Sigmoid colon (tissue), 7 donors: ENCODE results near the gene NAV1. TPM values are rescaled to one million over a fixed set of nuclear protein-coding genes. Genes with fewer than 3 reads are reported as not detected.

Source experiments
- DNase-seq: peaks from one replicate; pipeline ENCODE4 v3.0.0-alpha.2; 2019
- H3K27ac ChIP-seq, 4 donors: fragments of 200-600 bp; sonication (generic); one replicate each; pipeline ENCODE4 v1.5.1; 2016 to 2019; ENCODE audit warnings: mild to moderate bottlenecking in 1 of 4
- H3K27me3 ChIP-seq, 3 donors: fragments of 200-600 bp; sonication (generic); one replicate each; pipeline ENCODE4 v1.5.1; 2019; ENCODE audit warnings: mild to moderate bottlenecking in 1 of 3
- H3K36me3 ChIP-seq, 4 donors: fragments of 200-600 bp; sonication (generic); one replicate each; pipeline ENCODE4 v1.5.1; 2016 to 2019
- H3K4me1 ChIP-seq, 4 donors: fragments of 200-600 bp; sonication (generic); one replicate each; pipeline ENCODE4 v1.5.1; 2017 to 2019
- H3K4me3 ChIP-seq, 4 donors: fragments of 200-600 bp; sonication (generic); one replicate each; pipeline ENCODE4 v1.5.1; 2017 to 2019; ENCODE audit warnings: mild to moderate bottlenecking in 2 of 4, moderate library complexity in 1 of 4
- H3K9me3 ChIP-seq, 4 donors: fragments of 200-600 bp in 3 of 4; sonication (generic) in 3 of 4; one replicate each; pipeline versions ENCODE4 v1.5.1 to v1.6.1; 2013 to 2019
- EP300 ChIP-seq, 4 donors: sonication (generic); formaldehyde crosslinking; IDR thresholded peaks; one replicate each; pipeline ENCODE4 v1.6.1; 2017; ENCODE audit warnings: antibody characterized with exemption in 4 of 4
- POLR2A ChIP-seq, 2 donors: fragments of 450-650 bp; IDR thresholded peaks; one replicate each; pipeline ENCODE4 v1.6.1; 2016; ENCODE audit warnings: antibody characterized with exemption in 2 of 2, mild to moderate bottlenecking in 2 of 2, moderate library complexity in 2 of 2
- POLR2AphosphoS5 ChIP-seq, 4 donors: sonication (generic); formaldehyde crosslinking; IDR thresholded peaks; one replicate each; pipeline ENCODE4 v1.6.1; 2017; ENCODE audit warnings: antibody characterized with exemption in 4 of 4
- WGBS, 2 donors: extraction: QIAGEN DNeasy Blood & Tissue Kit; methylation state at CpG; one replicate each; pipeline ENCODE4 v1.1.7; 2013; 5-methylcytosine and 5-hydroxymethylcytosine counted together
- intact Hi-C: fragments of 100-400 bp; cut with DNase I; formaldehyde crosslinking; loops from one replicate; pipeline ENCODE4 v1.15.1; 2023
- polyA plus RNA-seq, 3 donors: library from polyadenylated mRNA; stranded (reverse); fragments of 200-250 nt; gene quantifications; one replicate each; pipeline ENCODE4 v1.2.3, GENCODE V29; 2013
- total RNA-seq, 4 donors: library from RNA; depleted of rRNA; stranded (reverse); fragments of >200 nt; gene quantifications; one replicate each; pipeline ENCODE4 v1.1.0, GENCODE V29; 2016
- TF ChIP-seq, protein P1 (sequence below), 4 experiments: fragments of 450-650 bp in 3 of 4; fragments of 200-600 bp in 1 of 4; IDR thresholded peaks; one replicate each; pipeline ENCODE4 v1.5.1; 2016 to 2019; ENCODE audit warnings: antibody characterized with exemption in 4 of 4, mild to moderate bottlenecking in 3 of 4, moderate library complexity in 2 of 4
- donor health status: healthy with polysubstance abuse.
- donor health status: Bipolar disorder and iron deficiency.
- donor health status: healthy.

NAV1 gene
- total and polyA plus RNA-seq, 7 donors: 1.8 to 44.9 (median 17.1) TPM

DNA sequence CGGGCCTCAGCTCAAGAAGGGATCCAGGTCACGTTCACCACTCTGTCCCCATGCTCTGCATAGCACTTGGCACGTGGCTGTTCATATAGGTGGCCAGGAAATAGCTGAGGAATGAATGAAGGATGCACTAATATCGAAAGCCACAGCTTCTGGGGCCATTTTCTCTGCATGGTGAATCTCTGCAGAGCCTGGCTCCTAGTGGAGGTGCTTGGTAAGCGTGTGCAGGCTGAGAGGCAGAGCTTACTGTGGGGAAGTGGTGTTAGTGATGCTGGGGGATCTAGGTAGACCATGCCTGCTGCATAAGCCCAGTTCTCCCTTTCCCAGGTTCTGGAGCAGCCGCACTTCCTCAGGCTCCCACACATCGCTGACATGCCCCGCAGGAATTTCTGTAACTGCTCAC is 40.3 kb upstream of the NAV1 start:
- no peak for DNase-seq
- H3K9me3 ChIP-seq: no peaks in the 10 kb centered on the region
- no peaks in the 10 kb centered on the region for H3K27me3 ChIP-seq
- H3K27ac ChIP-seq: peak overlapping the region; percentile 92 to 98 (median 96)
- H3K36me3 ChIP-seq: peaks cover 18 to 50% (median 26%) of the 10 kb centered on the region in 4 donors
- intact Hi-C loops: no loop called here
- TF ChIP-seq POLR2AphosphoS5 (IDR thresholded peaks at IDR 0.05) (peak in 3 of 4 donors; percentile 7 to 61 (median 11)), POLR2A (IDR thresholded peaks at IDR 0.05) (no peak), EP300 (IDR thresholded peaks at IDR 0.05) (no peak)
- TF ChIP-seq, protein P1, sequence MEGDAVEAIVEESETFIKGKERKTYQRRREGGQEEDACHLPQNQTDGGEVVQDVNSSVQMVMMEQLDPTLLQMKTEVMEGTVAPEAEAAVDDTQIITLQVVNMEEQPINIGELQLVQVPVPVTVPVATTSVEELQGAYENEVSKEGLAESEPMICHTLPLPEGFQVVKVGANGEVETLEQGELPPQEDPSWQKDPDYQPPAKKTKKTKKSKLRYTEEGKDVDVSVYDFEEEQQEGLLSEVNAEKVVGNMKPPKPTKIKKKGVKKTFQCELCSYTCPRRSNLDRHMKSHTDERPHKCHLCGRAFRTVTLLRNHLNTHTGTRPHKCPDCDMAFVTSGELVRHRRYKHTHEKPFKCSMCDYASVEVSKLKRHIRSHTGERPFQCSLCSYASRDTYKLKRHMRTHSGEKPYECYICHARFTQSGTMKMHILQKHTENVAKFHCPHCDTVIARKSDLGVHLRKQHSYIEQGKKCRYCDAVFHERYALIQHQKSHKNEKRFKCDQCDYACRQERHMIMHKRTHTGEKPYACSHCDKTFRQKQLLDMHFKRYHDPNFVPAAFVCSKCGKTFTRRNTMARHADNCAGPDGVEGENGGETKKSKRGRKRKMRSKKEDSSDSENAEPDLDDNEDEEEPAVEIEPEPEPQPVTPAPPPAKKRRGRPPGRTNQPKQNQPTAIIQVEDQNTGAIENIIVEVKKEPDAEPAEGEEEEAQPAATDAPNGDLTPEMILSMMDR (IDR thresholded peaks at IDR 0.05): peak in 2 of 4 experiments; percentile 8 to 28
- H3K4me1 ChIP-seq: peaks cover 0 to 97% (median 95%) of the 10 kb centered on the region in 4 donors
- WGBS, 2 donors: 92% methylated on average over 8 of the region's 8 CpGs
- H3K4me3 ChIP-seq: peak overlapping the region; percentile 1 to 85 (median 40)

DNA sequence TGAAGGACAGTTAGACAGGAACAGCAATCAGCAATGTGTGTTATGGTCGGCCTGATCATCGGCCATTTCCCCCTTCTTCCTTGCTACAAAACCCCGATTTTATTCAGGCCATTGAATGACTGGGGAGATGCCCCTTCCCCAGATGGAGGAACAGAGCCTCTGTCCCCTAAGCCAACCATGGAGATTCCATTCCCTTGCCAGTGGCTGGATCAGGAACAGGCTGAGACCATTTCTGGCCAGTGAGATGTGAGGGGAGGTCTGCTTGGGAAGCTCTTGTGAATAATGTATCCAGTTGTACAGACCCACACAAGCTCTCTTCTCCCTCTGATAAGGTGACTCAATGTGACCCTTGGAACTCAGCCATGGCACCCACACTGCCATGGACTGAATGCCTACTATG is 39.7 kb upstream of the NAV1 start:
- Histone ChIP-seq H3K9me3 (no peaks in the 10 kb centered on the region), H3K36me3 (peaks cover 16 to 45% (median 21%) of the 10 kb centered on the region in 4 donors), H3K4me1 (peaks cover 0 to 92% (median 90%) of the 10 kb centered on the region in 4 donors), H3K27me3 (no peaks in the 10 kb centered on the region), H3K4me3 (peak overlapping the region in 3 of 4 donors; percentile 10 to 85 (median 71)), H3K27ac (peak overlapping the region; percentile 92 to 98 (median 96))
- WGBS, 2 donors: 89 to 92% methylated on average over 3 of the region's 3 CpGs
- intact Hi-C loops: no loop called here
- no peak for TF ChIP-seq EP300 (IDR thresholded peaks at IDR 0.05)
- TF ChIP-seq POLR2AphosphoS5 (IDR thresholded peaks at IDR 0.05): peak in 3 of 4 donors; percentile 4 to 74 (median 58)
- DNase-seq: no peak

DNA sequence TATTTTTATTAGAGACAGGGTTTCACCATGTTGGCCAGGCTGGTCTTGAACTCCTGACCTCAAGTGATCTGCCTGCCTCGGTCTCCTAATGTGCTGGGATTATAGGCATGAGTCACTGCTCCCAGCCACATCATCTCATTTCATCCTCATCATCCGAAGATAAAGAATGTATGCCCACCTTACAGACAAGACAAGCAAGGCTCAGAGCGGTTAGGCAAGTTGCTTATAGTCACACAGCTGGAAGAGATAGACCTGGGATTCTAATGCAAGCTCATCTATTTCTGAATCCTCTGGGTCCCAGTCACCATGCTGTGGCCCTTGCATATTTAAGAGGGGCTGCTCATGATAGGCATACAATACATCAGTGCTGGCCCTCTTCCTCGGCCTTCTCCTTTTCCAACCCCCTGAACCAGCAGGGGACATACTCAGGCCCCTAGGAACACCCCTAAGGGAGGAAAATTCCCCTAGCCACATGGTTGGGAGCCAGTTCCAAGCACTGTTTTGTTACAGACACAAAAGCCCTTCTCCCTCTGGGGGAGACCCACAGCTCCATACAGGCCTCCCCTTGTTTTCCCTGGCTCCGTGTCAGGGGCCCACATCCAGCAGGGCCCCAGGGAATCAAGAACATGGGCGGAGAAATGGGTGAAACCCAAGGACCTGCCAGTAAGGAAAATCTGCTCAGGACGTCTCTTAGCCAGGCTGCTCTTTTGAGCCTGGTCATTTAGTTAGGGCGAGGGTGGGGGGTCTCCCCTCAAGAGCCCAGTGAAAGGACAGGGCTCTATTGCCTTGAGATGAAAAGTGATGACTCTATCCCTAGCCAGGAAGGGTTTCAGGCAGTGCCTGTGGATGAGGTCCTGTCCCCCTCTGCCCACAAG is 38.9 kb upstream of the NAV1 start:
- H3K36me3 ChIP-seq: peaks cover 8 to 36% (median 14%) of the 10 kb centered on the region in 4 donors
- no peaks in the 10 kb centered on the region for H3K27me3 ChIP-seq
- no peak for DNase-seq
- peak overlapping the region; percentile 92 to 98 (median 96) for H3K27ac ChIP-seq
- TF ChIP-seq, protein P1 (IDR thresholded peaks at IDR 0.05): no peak
- TF ChIP-seq POLR2AphosphoS5 (IDR thresholded peaks at IDR 0.05): peak in 1 of 4 donors; percentile 48
- H3K9me3 ChIP-seq: no peaks in the 10 kb centered on the region
- peaks cover 0 to 86% (median 83%) of the 10 kb centered on the region in 4 donors for H3K4me1 ChIP-seq
- 80 to 92% methylated on average over 8 of the region's 8 CpGs for WGBS, 2 donors
- intact Hi-C loops: no loop called here
- H3K4me3 ChIP-seq: peak overlapping the region; percentile 5 to 85 (median 71)

DNA sequence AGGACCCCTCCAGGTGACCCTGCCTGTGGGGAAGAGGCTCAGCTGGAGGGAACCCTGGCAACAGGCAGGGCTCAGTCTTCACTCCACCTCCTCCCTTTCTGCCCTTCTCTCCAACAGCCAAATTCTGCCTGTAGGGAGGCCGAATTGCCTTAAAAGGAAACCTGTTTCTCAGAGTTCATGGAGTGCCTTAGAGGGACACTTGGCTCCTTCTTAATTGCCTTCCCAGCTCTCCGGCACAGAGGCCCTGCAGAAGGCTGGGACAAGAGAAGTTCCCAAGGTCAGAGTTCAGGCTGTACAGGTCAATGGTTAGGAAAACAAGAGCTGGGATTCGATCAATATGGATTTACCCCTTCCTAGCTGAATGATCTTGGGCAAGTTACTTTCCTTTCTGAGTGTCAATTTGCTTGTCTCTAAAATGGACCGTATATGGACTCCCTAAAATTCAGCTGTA is 38.2 kb upstream of the NAV1 start:
- H3K4me1 ChIP-seq: peaks cover 0 to 84% (median 78%) of the 10 kb centered on the region in 4 donors
- DNase-seq: peak; percentile 82

More for the DNA sequence above, 38.2 kb upstream of the NAV1 start:
- no peaks in the 10 kb centered on the region for H3K27me3 ChIP-seq
- TF ChIP-seq EP300 (IDR thresholded peaks at IDR 0.05) (no peak), POLR2A (IDR thresholded peaks at IDR 0.05) (peak in 1 of 2 donors; percentile 15), POLR2AphosphoS5 (IDR thresholded peaks at IDR 0.05) (peak in 3 of 4 donors; percentile 4 to 26 (median 6))
- TF ChIP-seq, protein P1 (IDR thresholded peaks at IDR 0.05): no peak
- peak overlapping the region; percentile 5 to 85 (median 71) for H3K4me3 ChIP-seq
- 68 to 73% methylated on average over 4 of the region's 4 CpGs for WGBS, 2 donors
- H3K36me3 ChIP-seq: peaks cover 2 to 30% (median 7%) of the 10 kb centered on the region in 4 donors
- H3K27ac ChIP-seq: peak overlapping the region; percentile 92 to 98 (median 96)
- intact Hi-C loops: no loop called here
- H3K9me3 ChIP-seq: no peaks in the 10 kb centered on the region
